WTC11 (cell line): ENCODE measurements around the gene ADAT2.

Experiments used
- CTCF ChIP-seq: fragments of 200-600 bp; IDR thresholded peaks from 2 replicates; pipeline ENCODE4 v1.8.0; 2022; ENCODE audit warnings: antibody characterized with exemption
- RELA ChIP-seq: sonication (generic); formaldehyde crosslinking; IDR thresholded peaks from 2 replicates; pipeline ENCODE4 v1.8.1; 2022; ENCODE audit warnings: missing genetic modification reagents, mild to moderate bottlenecking, borderline replicate concordance
- TF ChIP-seq, protein P1 (sequence below): sonication (generic); formaldehyde crosslinking; IDR thresholded peaks from 2 replicates; pipeline ENCODE4 v1.8.1; 2023; ENCODE audit warnings: mild to moderate bottlenecking, missing genetic modification reagents, moderate library complexity
- TF ChIP-seq, protein P2 (sequence below): sonication (generic); formaldehyde crosslinking; IDR thresholded peaks from 2 replicates; pipeline ENCODE4 v1.8.0; 2022; ENCODE audit warnings: mild to moderate bottlenecking, missing genetic modification reagents

GRCh38 chr6:143406673-143407072 lies 43.8 kb downstream of the ADAT2 start:
- TF ChIP-seq, protein P1, sequence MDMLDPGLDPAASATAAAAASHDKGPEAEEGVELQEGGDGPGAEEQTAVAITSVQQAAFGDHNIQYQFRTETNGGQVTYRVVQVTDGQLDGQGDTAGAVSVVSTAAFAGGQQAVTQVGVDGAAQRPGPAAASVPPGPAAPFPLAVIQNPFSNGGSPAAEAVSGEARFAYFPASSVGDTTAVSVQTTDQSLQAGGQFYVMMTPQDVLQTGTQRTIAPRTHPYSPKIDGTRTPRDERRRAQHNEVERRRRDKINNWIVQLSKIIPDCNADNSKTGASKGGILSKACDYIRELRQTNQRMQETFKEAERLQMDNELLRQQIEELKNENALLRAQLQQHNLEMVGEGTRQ (CRISPR knock-in tag) = no peak
- TF ChIP-seq CTCF (no peak), RELA (CRISPR knock-in tag) (no peak)
- TF ChIP-seq, protein P2, sequence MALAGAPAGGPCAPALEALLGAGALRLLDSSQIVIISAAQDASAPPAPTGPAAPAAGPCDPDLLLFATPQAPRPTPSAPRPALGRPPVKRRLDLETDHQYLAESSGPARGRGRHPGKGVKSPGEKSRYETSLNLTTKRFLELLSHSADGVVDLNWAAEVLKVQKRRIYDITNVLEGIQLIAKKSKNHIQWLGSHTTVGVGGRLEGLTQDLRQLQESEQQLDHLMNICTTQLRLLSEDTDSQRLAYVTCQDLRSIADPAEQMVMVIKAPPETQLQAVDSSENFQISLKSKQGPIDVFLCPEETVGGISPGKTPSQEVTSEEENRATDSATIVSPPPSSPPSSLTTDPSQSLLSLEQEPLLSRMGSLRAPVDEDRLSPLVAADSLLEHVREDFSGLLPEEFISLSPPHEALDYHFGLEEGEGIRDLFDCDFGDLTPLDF = no peak
